Ascending aorta (tissue), 2 donors: ENCODE results near the gene DPM3. TPM values are rescaled to one million over a fixed set of nuclear protein-coding genes. Genes with fewer than 3 reads are reported as not detected.
A peak's percentile ranks its signal among the peaks of the same experiment; 100 is the strongest.

ENCODE experiments used
- DNase-seq, 2 donors: peaks; one replicate each; pipeline ENCODE4 v3.0.0-alpha.2; 2019; ENCODE audit warnings: low spot score in 2 of 2
- H3K27ac ChIP-seq, 2 donors: fragments of 200-600 bp; sonication (generic); one replicate each; pipeline ENCODE4 v1.5.1; 2016 to 2017; ENCODE audit warnings: mild to moderate bottlenecking in 1 of 2
- H3K27me3 ChIP-seq: fragments of 200-600 bp; sonication (generic); one replicate; pipeline ENCODE4 v1.5.1; 2017
- H3K36me3 ChIP-seq, 2 donors: fragments of 200-600 bp; sonication (generic); one replicate each; pipeline ENCODE4 v1.5.1; 2016
- H3K4me1 ChIP-seq, 2 donors: fragments of 200-600 bp; sonication (generic); one replicate each; pipeline ENCODE4 v1.5.1; 2016 to 2017; ENCODE audit warnings: mild to moderate bottlenecking in 1 of 2
- H3K4me3 ChIP-seq, 2 donors: fragments of 200-600 bp; sonication (generic); one replicate each; pipeline ENCODE4 v1.5.1; 2016 to 2017; ENCODE audit warnings: mild to moderate bottlenecking in 1 of 2
- H3K9me3 ChIP-seq, 2 donors: fragments of 200-600 bp; sonication (generic); one replicate each; pipeline ENCODE4 v1.5.1; 2016
- intact Hi-C: fragments of 100-400 bp; cut with DNase I; formaldehyde crosslinking; loops from one replicate; pipeline ENCODE4 v1.15.1; 2023
- total RNA-seq: library from RNA; depleted of rRNA; stranded (reverse); fragments of >200 nt; gene quantifications from one replicate; pipeline ENCODE4 v1.1.0, GENCODE V29; 2016
- TF ChIP-seq, protein P1 (sequence below), 3 experiments: fragments of 200-600 bp in 2 of 3; fragments of 450-650 bp in 1 of 3; sonication (generic) in 2 of 3; IDR thresholded peaks; one replicate each; pipeline ENCODE4 v1.5.1; 2016 to 2019; ENCODE audit warnings: antibody characterized with exemption in 3 of 3, mild to moderate bottlenecking in 1 of 3, moderate library complexity in 1 of 3

The DPM3 gene
- total RNA-seq, 1 donor from 2014 or later: 78.2 TPM

DNA sequence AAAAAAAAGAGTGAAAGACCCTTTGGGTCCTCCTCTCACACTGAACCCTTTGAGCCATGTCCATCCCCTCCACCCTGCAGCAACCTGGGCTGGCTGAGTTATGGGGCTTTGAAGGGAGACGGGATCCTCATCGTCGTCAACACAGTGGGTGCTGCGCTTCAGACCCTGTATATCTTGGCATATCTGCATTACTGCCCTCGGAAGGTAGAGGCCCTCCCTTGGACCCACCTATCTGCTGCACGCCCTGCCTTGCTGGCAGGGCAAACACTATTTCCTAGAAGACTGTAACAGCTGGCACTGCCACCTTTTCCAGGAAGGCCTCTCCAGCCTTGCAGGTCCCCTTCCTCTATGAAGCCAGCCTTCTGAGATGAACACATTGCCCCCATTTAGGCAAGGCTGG is 3.6 kb downstream of the DPM3 start:
- H3K27ac ChIP-seq: peak overlapping the region; percentile 97 to 100
- H3K9me3 ChIP-seq: no peaks in the 10 kb centered on the region
- H3K27me3 ChIP-seq: no peaks in the 10 kb centered on the region
- H3K4me1 ChIP-seq: peaks cover 9 to 25% of the 10 kb centered on the region in 2 donors
- H3K4me3 ChIP-seq: peak overlapping the region; percentile 76 to 80
- intact Hi-C loops: loop anchor here (5.0 kb wide), 3 partner anchors 134 to 1149 kb away; partner anchors contain the start of genes PMVK, RAB13 and ZBTB7B
- TF ChIP-seq, protein P1, sequence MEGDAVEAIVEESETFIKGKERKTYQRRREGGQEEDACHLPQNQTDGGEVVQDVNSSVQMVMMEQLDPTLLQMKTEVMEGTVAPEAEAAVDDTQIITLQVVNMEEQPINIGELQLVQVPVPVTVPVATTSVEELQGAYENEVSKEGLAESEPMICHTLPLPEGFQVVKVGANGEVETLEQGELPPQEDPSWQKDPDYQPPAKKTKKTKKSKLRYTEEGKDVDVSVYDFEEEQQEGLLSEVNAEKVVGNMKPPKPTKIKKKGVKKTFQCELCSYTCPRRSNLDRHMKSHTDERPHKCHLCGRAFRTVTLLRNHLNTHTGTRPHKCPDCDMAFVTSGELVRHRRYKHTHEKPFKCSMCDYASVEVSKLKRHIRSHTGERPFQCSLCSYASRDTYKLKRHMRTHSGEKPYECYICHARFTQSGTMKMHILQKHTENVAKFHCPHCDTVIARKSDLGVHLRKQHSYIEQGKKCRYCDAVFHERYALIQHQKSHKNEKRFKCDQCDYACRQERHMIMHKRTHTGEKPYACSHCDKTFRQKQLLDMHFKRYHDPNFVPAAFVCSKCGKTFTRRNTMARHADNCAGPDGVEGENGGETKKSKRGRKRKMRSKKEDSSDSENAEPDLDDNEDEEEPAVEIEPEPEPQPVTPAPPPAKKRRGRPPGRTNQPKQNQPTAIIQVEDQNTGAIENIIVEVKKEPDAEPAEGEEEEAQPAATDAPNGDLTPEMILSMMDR (IDR thresholded peaks at IDR 0.05): no peak
- no peak for DNase-seq
- H3K36me3 ChIP-seq: peaks cover 0 to under 1% of the 10 kb centered on the region in 2 donors

GRCh38 chr1:155135415-155136028 is 4.8 kb downstream of the DPM3 start, which contains the start of gene SLC50A1:
SLC50A1 (plus strand) TSS chr1:155135852; CDS start chr1:155135912, 60 bp downstream.
- peak within 1 kb of the TSS; percentile 97 to 100 for H3K27ac ChIP-seq
- H3K4me3 ChIP-seq: peak within 1 kb of the TSS; percentile 76 to 80
- TF ChIP-seq, protein P1 (IDR thresholded peaks at IDR 0.05): peak; percentile 26 to 72 (median 39)
- no peaks in the 10 kb centered on the region for H3K27me3 ChIP-seq
- H3K36me3 ChIP-seq: peaks cover 0 to 4% of the 10 kb centered on the region in 2 donors
- peak; percentile 78 to 98 for DNase-seq
- peaks cover 9 to 25% of the 10 kb centered on the region in 2 donors for H3K4me1 ChIP-seq
- intact Hi-C loops: loop anchor here (1.0 to 5.0 kb wide), 5 partner anchors 8 to 1148 kb away; partner anchors contain the start of genes EFNA1, PMVK, RAB13 and ZBTB7B
- no peaks in the 10 kb centered on the region for H3K9me3 ChIP-seq

DNA sequence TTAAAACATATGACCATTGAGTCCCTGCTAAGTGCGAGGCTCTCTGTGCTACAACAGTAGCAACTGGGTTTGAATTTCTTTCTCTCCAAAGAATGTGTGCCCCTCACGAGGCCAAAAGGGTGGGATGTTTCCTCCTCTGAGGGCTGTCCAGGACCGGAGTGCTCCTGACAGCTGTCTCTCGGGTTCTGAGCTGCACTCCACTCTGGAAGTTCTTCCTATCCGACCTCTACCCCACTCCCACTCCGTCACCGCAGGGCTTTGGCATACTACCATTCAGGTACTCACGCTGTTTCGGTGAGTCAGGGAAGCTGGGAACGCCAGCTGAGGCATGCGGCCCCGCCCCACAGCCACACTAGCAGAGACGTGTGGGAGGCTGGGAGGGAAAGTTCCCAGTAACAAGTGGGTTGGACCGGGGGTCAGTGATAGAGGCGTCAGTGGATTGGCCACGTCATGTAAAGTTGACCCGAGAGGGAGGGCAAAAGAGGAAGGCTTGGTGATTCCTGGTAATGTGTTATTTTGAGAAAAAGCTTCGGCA is 5.4 kb downstream of the DPM3 start:
- H3K4me1 ChIP-seq: peaks cover 9 to 26% of the 10 kb centered on the region in 2 donors
- no peaks in the 10 kb centered on the region for H3K27me3 ChIP-seq
- H3K9me3 ChIP-seq: no peaks in the 10 kb centered on the region
- TF ChIP-seq, protein P1 (IDR thresholded peaks at IDR 0.05): no peak
- peak overlapping the region; percentile 76 to 80 for H3K4me3 ChIP-seq
- H3K36me3 ChIP-seq: peaks cover 0 to 4% of the 10 kb centered on the region in 2 donors
- intact Hi-C loops: loop anchor here (1.0 to 5.0 kb wide), 5 partner anchors 8 to 1148 kb away; partner anchors contain the start of genes EFNA1, PMVK, RAB13 and ZBTB7B
- H3K27ac ChIP-seq: peak overlapping the region; percentile 97 to 100
- DNase-seq: peak; percentile 92 to 98

- Histone ChIP-seq H3K27ac (peak overlapping the region; percentile 97 to 100), H3K27me3 (peaks cover 4% of the 10 kb centered on the region), H3K4me3 (peak overlapping the region in 1 of 2 donors; percentile 80), H3K4me1 (peaks cover 9 to 26% of the 10 kb centered on the region in 2 donors), H3K9me3 (no peaks in the 10 kb centered on the region), H3K36me3 (peaks cover 0 to 4% of the 10 kb centered on the region in 2 donors)
- DNase-seq: no peak
- intact Hi-C loops: loop anchor here (2.0 kb wide), 1 partner anchor 188 kb away; no protein-coding TSS in a partner anchor
- TF ChIP-seq, protein P1 (IDR thresholded peaks at IDR 0.05): no peak
Observed at GRCh38 chr1:155134322-155134721, 6.0 kb downstream of the DPM3 start.

DNA sequence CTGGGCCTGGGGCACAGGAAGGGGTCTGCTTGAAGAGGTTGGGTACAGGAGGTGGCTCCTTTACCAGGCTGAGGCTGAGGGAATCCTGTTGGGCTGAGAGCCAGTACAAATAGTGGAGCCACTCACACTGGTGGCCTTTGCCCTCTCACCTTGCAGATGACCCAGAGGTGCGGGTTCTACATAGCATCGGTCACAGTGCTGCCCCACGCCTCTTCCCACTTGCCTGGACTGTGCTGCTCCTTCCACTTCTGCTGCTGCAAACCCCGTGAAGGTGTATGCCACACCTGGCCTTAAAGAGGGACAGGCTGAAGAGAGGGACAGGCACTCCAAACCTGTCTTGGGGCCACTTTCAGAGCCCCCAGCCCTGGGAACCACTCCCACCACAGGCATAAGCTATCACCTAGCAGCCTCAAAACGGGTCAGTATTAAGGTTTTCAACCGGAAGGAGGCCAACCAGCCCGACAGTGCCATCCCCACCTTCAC is 6.5 kb downstream of the DPM3 start:
- Histone ChIP-seq H3K27me3 (peaks cover 4% of the 10 kb centered on the region), H3K27ac (peak overlapping the region; percentile 97 to 100), H3K4me1 (peaks cover 13 to 25% of the 10 kb centered on the region in 2 donors), H3K4me3 (no peak overlapping the region), H3K9me3 (no peaks in the 10 kb centered on the region), H3K36me3 (peaks cover 0 to 4% of the 10 kb centered on the region in 2 donors)
- no peak for DNase-seq
- TF ChIP-seq, protein P1 (IDR thresholded peaks at IDR 0.05): no peak
- intact Hi-C loops: loop anchor here (2.0 kb wide), 1 partner anchor 189 kb away; no protein-coding TSS in a partner anchor
